Measurements from ENCODE around the gene PHLDA2. TPM values are rescaled to one million over a fixed set of nuclear protein-coding genes. Genes with fewer than 3 reads are reported as not detected.
A peak's percentile ranks its signal among the peaks of the same experiment; 100 is the strongest.

PHLDA2 gene
- total and polyA plus RNA-seq, 9 of the 15 experiments (the other 6 are each of a cell fraction or from before 2014, with no cell fraction given): 0.43 to 42.4 (median 4.7) TPM

DNA sequence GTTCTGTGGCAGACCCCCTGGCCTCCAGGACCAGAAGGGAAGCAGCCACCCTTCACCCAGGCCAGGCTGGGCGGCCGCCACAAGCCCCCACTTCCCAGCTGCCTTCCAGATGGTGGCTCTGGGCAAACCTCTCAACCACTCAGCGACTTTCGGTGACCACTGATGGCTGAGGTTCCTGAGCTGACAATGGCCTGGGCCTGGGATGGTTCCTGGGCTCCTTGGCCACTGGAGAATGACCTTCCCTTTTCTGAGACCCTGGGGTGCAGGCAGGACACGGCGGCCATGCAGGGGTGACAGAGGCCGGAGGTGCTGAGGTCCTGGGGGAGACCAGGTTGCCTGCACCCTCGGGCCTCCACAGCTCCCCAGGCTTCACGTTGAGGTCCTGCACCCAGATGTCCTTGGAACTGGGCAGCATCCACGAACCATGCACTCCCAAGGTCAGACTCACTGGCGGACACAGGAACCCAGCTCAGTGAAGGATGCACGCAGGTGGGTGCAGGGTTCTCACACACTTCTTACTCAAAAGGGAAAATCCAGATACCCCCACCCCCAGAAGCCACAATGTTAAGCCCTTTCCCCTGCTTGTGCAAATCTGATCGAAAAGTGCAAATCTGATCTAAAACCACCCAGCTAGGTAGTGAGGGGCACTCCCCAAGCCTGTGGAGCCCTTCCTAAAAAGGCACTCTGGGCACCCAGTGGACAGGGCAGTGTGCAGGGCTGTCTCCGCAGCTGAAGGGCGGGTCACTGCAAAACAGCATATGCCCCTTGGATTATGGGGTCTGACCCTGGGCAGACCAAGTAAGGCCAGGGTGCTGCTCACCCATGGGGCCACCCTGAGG lies 13.9 kb upstream of the PHLDA2 start (continued):
- TF ChIP-seq, protein P1, sequence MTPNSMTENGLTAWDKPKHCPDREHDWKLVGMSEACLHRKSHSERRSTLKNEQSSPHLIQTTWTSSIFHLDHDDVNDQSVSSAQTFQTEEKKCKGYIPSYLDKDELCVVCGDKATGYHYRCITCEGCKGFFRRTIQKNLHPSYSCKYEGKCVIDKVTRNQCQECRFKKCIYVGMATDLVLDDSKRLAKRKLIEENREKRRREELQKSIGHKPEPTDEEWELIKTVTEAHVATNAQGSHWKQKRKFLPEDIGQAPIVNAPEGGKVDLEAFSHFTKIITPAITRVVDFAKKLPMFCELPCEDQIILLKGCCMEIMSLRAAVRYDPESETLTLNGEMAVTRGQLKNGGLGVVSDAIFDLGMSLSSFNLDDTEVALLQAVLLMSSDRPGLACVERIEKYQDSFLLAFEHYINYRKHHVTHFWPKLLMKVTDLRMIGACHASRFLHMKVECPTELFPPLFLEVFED (CRISPR knock-in tag; conservative IDR thresholded peaks at IDR 0.05): no peak
- TF ChIP-seq ZNF551 (CRISPR knock-in tag; IDR thresholded peaks at IDR 0.05) (no peak), ZBED1 (IDR thresholded peaks at IDR 0.05) (peak; percentile 36; the same call in 1 of the 2 replicates), SLC30A9 (CRISPR knock-in tag; IDR thresholded peaks at IDR 0.05) (no peak), ZNF140 (CRISPR knock-in tag; IDR thresholded peaks at IDR 0.05) (no peak), TAF7 (tag; IDR thresholded peaks at IDR 0.05) (no peak), POLR2B (IDR thresholded peaks at IDR 0.05; ENCODE audit: low read depth, partially characterized antibody) (peak; percentile 9), POLR2G (IDR thresholded peaks at IDR 0.05; ENCODE audit: low read depth, low read length) (peak; percentile 79), GATAD2B (IDR thresholded peaks at IDR 0.05; ENCODE audit: borderline replicate concordance) (no peak), L3MBTL2 (IDR thresholded peaks at IDR 0.05) (no peak), ARNT (IDR thresholded peaks at IDR 0.05) (no peak), POLR2A (conservative IDR thresholded peaks at IDR 0.05) (peak; percentile 67; the same call in 1 of the 2 replicates), ZNF184 (CRISPR knock-in tag; IDR thresholded peaks at IDR 0.05) (no peak), ZNF282 (CRISPR knock-in tag; IDR thresholded peaks at IDR 0.05) (no peak), RFX7 (CRISPR knock-in tag; IDR thresholded peaks at IDR 0.05) (no peak), ESRRA (IDR thresholded peaks at IDR 0.05; ENCODE audit: borderline replicate concordance, low read depth) (peak; percentile 63; the same call in 1 of the 2 replicates), HDAC1 (IDR thresholded peaks at IDR 0.05) (no peak), ZNF232 (CRISPR knock-in tag; IDR thresholded peaks at IDR 0.05) (no peak), RBM14 (IDR thresholded peaks at IDR 0.05; ENCODE audit: borderline replicate concordance, insufficient read depth, low read depth, low read length) (no peak), POLR2AphosphoS5 (IDR thresholded peaks at IDR 0.05; ENCODE audit: control insufficient read depth, insufficient read depth, low read depth, low read length) (peak; percentile 51; the same call in 1 of the 2 replicates)
- TF ChIP-seq, protein P2, sequence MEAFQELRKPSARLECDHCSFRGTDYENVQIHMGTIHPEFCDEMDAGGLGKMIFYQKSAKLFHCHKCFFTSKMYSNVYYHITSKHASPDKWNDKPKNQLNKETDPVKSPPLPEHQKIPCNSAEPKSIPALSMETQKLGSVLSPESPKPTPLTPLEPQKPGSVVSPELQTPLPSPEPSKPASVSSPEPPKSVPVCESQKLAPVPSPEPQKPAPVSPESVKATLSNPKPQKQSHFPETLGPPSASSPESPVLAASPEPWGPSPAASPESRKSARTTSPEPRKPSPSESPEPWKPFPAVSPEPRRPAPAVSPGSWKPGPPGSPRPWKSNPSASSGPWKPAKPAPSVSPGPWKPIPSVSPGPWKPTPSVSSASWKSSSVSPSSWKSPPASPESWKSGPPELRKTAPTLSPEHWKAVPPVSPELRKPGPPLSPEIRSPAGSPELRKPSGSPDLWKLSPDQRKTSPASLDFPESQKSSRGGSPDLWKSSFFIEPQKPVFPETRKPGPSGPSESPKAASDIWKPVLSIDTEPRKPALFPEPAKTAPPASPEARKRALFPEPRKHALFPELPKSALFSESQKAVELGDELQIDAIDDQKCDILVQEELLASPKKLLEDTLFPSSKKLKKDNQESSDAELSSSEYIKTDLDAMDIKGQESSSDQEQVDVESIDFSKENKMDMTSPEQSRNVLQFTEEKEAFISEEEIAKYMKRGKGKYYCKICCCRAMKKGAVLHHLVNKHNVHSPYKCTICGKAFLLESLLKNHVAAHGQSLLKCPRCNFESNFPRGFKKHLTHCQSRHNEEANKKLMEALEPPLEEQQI (IDR thresholded peaks at IDR 0.05): no peak
- TF ChIP-seq, protein P3, sequence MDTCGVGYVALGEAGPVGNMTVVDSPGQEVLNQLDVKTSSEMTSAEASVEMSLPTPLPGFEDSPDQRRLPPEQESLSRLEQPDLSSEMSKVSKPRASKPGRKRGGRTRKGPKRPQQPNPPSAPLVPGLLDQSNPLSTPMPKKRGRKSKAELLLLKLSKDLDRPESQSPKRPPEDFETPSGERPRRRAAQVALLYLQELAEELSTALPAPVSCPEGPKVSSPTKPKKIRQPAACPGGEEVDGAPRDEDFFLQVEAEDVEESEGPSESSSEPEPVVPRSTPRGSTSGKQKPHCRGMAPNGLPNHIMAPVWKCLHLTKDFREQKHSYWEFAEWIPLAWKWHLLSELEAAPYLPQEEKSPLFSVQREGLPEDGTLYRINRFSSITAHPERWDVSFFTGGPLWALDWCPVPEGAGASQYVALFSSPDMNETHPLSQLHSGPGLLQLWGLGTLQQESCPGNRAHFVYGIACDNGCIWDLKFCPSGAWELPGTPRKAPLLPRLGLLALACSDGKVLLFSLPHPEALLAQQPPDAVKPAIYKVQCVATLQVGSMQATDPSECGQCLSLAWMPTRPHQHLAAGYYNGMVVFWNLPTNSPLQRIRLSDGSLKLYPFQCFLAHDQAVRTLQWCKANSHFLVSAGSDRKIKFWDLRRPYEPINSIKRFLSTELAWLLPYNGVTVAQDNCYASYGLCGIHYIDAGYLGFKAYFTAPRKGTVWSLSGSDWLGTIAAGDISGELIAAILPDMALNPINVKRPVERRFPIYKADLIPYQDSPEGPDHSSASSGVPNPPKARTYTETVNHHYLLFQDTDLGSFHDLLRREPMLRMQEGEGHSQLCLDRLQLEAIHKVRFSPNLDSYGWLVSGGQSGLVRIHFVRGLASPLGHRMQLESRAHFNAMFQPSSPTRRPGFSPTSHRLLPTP (IDR thresholded peaks at IDR 0.05; ENCODE audit: borderline replicate concordance, extremely low read depth, insufficient read length): no peak

Data from K562 (cell line).